ENCODE measurements around the gene ITGB2. TPM values are rescaled to one million over a fixed set of nuclear protein-coding genes. Genes with fewer than 3 reads are reported as not detected.

ITGB2 gene
- total RNA-seq, 6 experiments from 2014 or later = 12.9 to 61.8 (median 36.6) TPM

DNA sequence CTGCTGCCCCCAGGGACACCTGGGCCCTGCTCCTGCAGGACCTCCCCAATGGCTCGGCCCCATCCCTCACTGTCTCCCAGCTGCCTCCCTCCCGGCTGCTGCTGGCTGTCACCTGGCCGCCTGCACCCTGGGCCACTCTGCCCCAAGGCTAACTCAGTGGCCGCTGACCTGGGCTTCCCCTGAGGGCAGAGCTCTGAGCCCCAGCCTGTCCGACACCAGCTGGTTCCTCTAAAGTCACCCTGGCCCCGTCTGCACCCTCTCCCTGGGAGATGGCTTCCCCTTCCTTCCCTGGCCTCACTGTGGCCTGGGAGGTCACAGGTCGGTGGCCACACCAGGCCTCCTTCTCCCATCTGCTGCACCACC lies 15.0 kb downstream of the ITGB2 start:
- TF ChIP-seq, protein P1, sequence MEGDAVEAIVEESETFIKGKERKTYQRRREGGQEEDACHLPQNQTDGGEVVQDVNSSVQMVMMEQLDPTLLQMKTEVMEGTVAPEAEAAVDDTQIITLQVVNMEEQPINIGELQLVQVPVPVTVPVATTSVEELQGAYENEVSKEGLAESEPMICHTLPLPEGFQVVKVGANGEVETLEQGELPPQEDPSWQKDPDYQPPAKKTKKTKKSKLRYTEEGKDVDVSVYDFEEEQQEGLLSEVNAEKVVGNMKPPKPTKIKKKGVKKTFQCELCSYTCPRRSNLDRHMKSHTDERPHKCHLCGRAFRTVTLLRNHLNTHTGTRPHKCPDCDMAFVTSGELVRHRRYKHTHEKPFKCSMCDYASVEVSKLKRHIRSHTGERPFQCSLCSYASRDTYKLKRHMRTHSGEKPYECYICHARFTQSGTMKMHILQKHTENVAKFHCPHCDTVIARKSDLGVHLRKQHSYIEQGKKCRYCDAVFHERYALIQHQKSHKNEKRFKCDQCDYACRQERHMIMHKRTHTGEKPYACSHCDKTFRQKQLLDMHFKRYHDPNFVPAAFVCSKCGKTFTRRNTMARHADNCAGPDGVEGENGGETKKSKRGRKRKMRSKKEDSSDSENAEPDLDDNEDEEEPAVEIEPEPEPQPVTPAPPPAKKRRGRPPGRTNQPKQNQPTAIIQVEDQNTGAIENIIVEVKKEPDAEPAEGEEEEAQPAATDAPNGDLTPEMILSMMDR (IDR thresholded peaks at IDR 0.05) = no peak
- TF ChIP-seq POLR2A (IDR thresholded peaks at IDR 0.05) = no peak
- no peak overlapping the region for H3K27ac ChIP-seq
- DNase-seq (no peak), ATAC-seq (peak; percentile 10 to 39 (median 14))
- intact Hi-C loops (cut with DNase I) = loop anchor here in 1 of 2 donors (10.0 kb wide), 1 partner anchor 101 kb away; the partner anchor contains the start of gene UBE2G2
- no peaks in the 10 kb centered on the region for H3K27me3 ChIP-seq
- no peaks in the 10 kb centered on the region for H3K36me3 ChIP-seq
- H3K9me3 ChIP-seq = no peaks in the 10 kb centered on the region
- H3K4me3 ChIP-seq = no peak overlapping the region
- WGBS (ENCODE audit: insufficient coverage, low coverage, low lambda C conversion rate, missing lambda C conversion rate) = 60% methylated on average over 1 of the region's 7 CpGs
- H3K4me1 ChIP-seq = peaks cover 0 to 8% (median 4%) of the 10 kb centered on the region in 4 donors

DNA sequence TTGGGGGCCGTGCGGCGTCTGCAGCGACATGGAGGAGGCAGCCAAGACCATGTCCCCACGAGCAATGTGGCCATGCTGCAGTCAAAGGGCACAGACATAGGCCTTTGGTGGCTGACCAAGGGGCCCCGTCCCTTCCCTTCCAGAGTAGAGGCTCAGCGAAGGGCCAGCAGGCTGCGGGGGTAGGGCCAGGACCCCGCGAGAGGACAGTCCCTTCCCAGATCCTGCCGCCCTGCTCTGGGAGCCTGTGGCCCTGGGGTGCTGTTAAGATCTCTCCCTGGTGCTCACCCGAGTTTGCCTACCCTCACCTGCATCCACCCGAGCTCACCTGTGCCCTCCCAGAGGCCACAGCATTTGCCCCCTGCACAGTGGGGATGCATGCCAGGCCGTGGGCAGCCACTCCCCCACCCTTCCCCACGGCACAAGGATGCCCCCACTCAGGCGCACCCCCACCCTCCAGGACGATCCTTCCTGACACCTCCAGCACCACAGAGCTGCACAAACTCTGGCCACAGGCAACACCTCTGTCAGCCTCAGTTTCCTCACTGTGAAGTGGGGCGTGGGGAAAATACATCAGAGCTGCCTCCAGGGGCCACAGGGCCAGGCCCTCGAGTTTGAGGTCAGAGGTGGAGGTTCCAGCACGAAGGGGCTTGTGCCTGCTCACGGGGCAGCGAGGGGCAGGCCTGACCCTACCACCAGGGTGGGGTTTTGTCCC lies 15.5 kb downstream of the ITGB2 start:
- no peak for ATAC-seq
- TF ChIP-seq POLR2A (IDR thresholded peaks at IDR 0.05) = no peak
- TF ChIP-seq, protein P1 (IDR thresholded peaks at IDR 0.05) = no peak
- WGBS (ENCODE audit: insufficient coverage, low coverage, low lambda C conversion rate, missing lambda C conversion rate) = 100% methylated on average over 5 of the region's 22 CpGs
- Histone ChIP-seq H3K9me3 (no peaks in the 10 kb centered on the region), H3K27me3 (no peaks in the 10 kb centered on the region), H3K4me1 (peaks cover 0 to 3% (median 1%) of the 10 kb centered on the region in 4 donors), H3K36me3 (no peaks in the 10 kb centered on the region), H3K27ac (no peak overlapping the region), H3K4me3 (no peak overlapping the region)
- no peak for DNase-seq
- intact Hi-C loops (cut with DNase I) = loop anchor here in 1 of 2 donors (10.0 kb wide), 1 partner anchor 100 kb away; the partner anchor contains the start of gene UBE2G2

- Histone ChIP-seq H3K36me3 (no peaks in the 10 kb centered on the region), H3K4me1 (no peaks in the 10 kb centered on the region), H3K27ac (no peak overlapping the region), H3K27me3 (no peaks in the 10 kb centered on the region), H3K9me3 (no peaks in the 10 kb centered on the region), H3K4me3 (no peak overlapping the region)
- ATAC-seq (no peak), DNase-seq (peak in 1 of 3 donors; percentile 7)
- intact Hi-C loops (cut with DNase I) = loop anchor here in 1 of 2 donors (10.0 kb wide), 1 partner anchor 100 kb away; the partner anchor contains the start of gene UBE2G2
- TF ChIP-seq POLR2A (IDR thresholded peaks at IDR 0.05) = no peak
- TF ChIP-seq, protein P1 (IDR thresholded peaks at IDR 0.05) = no peak
- 86% methylated on average over 10 of the region's 14 CpGs for WGBS (ENCODE audit: insufficient coverage, low coverage, low lambda C conversion rate, missing lambda C conversion rate)
Measured at GRCh38 chr21:44904141-44904923, 16.4 kb downstream of the ITGB2 start.

GRCh38 chr21:44903689-44904088 lies 17.0 kb downstream of the ITGB2 start:
- H3K27ac ChIP-seq = no peak overlapping the region
- DNase-seq = peak in 2 of 3 donors; percentile 16 to 52
- no peaks in the 10 kb centered on the region for H3K27me3 ChIP-seq
- H3K4me3 ChIP-seq = no peak overlapping the region
- H3K36me3 ChIP-seq = no peaks in the 10 kb centered on the region
- intact Hi-C loops (cut with DNase I) = loop anchor here in 1 of 2 donors (10.0 kb wide), 1 partner anchor 99 kb away; the partner anchor contains the start of gene UBE2G2
- ATAC-seq = no peak
- no peaks in the 10 kb centered on the region for H3K4me1 ChIP-seq
- no peak for TF ChIP-seq POLR2A (IDR thresholded peaks at IDR 0.05)
- TF ChIP-seq, protein P1 (IDR thresholded peaks at IDR 0.05) = no peak
- no peaks in the 10 kb centered on the region for H3K9me3 ChIP-seq
- WGBS (ENCODE audit: insufficient coverage, low coverage, low lambda C conversion rate, missing lambda C conversion rate) = no CpG with 5 or more reads among the region's 22 CpGs
